Measurements from ENCODE around the gene NAALAD2.
"Not testable (repeated sequence)": the region's sequence is repeated elsewhere in the genome, so short reads cannot be mapped to it uniquely, and the experiment has no call there.

The NAALAD2 gene

GRCh38 chr11:90235526-90235925, 101.1 kb downstream of the NAALAD2 start:
- Histone ChIP-seq H3K4me1 (ENCODE audit: control insufficient read depth, insufficient read depth, low read length) (no peaks in the 10 kb centered on the region), H3K9me3 (ENCODE audit: control insufficient read depth, low read length) (no peaks in the 10 kb centered on the region), H3K27ac (ENCODE audit: insufficient read depth, low read depth, low read length, poor library complexity, severe bottlenecking) (no peak overlapping the region), H3K27me3 (ENCODE audit: control insufficient read depth, insufficient read depth, low read length, poor library complexity, severe bottlenecking) (no peaks in the 10 kb centered on the region), H3K36me3 (ENCODE audit: control insufficient read depth, insufficient read depth, low read length) (no peaks in the 10 kb centered on the region), H3K4me3 (ENCODE audit: insufficient read depth, low read depth, low read length) (no peak overlapping the region)
- 94 to 95% methylated on average over 4 of the region's 4 CpGs for WGBS, 2 experiments

- Histone ChIP-seq H3K4me1 (ENCODE audit: control insufficient read depth, insufficient read depth, low read length) (no peaks in the 10 kb centered on the region), H3K36me3 (ENCODE audit: control insufficient read depth, insufficient read depth, low read length) (no peaks in the 10 kb centered on the region), H3K9me3 (ENCODE audit: control insufficient read depth, low read length) (no peaks in the 10 kb centered on the region), H3K27ac (ENCODE audit: insufficient read depth, low read depth, low read length, poor library complexity, severe bottlenecking) (no peak overlapping the region), H3K27me3 (ENCODE audit: control insufficient read depth, insufficient read depth, low read length, poor library complexity, severe bottlenecking) (no peaks in the 10 kb centered on the region), H3K4me3 (ENCODE audit: insufficient read depth, low read depth, low read length) (no peak overlapping the region)
- 85 to 89% methylated on average over 2 to 4 of the region's 4 CpGs for WGBS, 2 experiments
These were observed 102.5 kb downstream of the NAALAD2 start for GRCh38 chr11:90237004-90237403.

- WGBS, 2 experiments: 58 to 59% methylated on average over 20 of the region's 20 CpGs
- not testable (repeated sequence) for H3K4me1 ChIP-seq (ENCODE audit: control insufficient read depth, insufficient read depth, low read length); H3K4me3 ChIP-seq (ENCODE audit: insufficient read depth, low read depth, low read length)
These were observed 105.6 kb downstream of the NAALAD2 start for GRCh38 chr11:90239967-90240636.

GRCh38 chr11:90241414-90241813, 107.0 kb downstream of the NAALAD2 start:
- Histone ChIP-seq H3K27me3 (ENCODE audit: control insufficient read depth, insufficient read depth, low read length, poor library complexity, severe bottlenecking) (no peaks in the 10 kb centered on the region), H3K4me3 (ENCODE audit: insufficient read depth, low read depth, low read length) (no peak overlapping the region), H3K36me3 (ENCODE audit: control insufficient read depth, insufficient read depth, low read length) (no peaks in the 10 kb centered on the region), H3K27ac (ENCODE audit: insufficient read depth, low read depth, low read length, poor library complexity, severe bottlenecking) (no peak overlapping the region), H3K9me3 (ENCODE audit: control insufficient read depth, low read length) (no peaks in the 10 kb centered on the region), H3K4me1 (ENCODE audit: control insufficient read depth, insufficient read depth, low read length) (no peaks in the 10 kb centered on the region)
- WGBS, 2 experiments: 81 to 91% methylated on average over 2 to 3 of the region's 4 CpGs

More at GRCh38 chr11:90239967-90240636, 105.6 kb downstream of the NAALAD2 start:
- not testable (repeated sequence) for H3K9me3 ChIP-seq (ENCODE audit: control insufficient read depth, low read length); H3K27me3 ChIP-seq (ENCODE audit: control insufficient read depth, insufficient read depth, low read length, poor library complexity, severe bottlenecking); H3K27ac ChIP-seq (ENCODE audit: insufficient read depth, low read depth, low read length, poor library complexity, severe bottlenecking); H3K36me3 ChIP-seq (ENCODE audit: control insufficient read depth, insufficient read depth, low read length)
